Measurements from ENCODE around the gene MAPKAP1.
"Not testable (repeated sequence)": the region's sequence is repeated elsewhere in the genome, so short reads cannot be mapped to it uniquely, and the experiment has no call there.

MAPKAP1 gene

DNA sequence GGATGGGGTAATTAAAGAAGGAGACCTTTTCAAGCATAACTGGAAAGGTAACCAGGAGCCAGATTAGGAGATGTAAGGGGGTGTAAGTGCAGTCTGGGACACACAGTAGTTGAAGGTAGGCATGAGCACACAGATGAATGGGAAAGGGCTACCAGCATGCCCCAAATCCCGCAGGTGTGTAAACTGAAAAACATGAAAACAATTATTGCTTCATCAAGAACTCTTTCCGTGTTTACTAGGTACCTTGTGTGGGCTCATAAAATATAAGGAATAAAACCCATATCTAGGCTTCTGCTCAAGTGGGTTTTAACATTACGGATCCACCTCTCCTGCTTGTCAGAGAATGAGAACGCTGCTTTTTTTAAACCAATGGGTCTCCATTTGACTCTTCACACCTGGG, 1.1 kb downstream of the MAPKAP1 start:
- TF ChIP-seq, protein P1, sequence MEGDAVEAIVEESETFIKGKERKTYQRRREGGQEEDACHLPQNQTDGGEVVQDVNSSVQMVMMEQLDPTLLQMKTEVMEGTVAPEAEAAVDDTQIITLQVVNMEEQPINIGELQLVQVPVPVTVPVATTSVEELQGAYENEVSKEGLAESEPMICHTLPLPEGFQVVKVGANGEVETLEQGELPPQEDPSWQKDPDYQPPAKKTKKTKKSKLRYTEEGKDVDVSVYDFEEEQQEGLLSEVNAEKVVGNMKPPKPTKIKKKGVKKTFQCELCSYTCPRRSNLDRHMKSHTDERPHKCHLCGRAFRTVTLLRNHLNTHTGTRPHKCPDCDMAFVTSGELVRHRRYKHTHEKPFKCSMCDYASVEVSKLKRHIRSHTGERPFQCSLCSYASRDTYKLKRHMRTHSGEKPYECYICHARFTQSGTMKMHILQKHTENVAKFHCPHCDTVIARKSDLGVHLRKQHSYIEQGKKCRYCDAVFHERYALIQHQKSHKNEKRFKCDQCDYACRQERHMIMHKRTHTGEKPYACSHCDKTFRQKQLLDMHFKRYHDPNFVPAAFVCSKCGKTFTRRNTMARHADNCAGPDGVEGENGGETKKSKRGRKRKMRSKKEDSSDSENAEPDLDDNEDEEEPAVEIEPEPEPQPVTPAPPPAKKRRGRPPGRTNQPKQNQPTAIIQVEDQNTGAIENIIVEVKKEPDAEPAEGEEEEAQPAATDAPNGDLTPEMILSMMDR (IDR thresholded peaks at IDR 0.05; ENCODE audit: borderline replicate concordance, control extremely low read depth, extremely low read depth, insufficient read depth, missing control alignments) = no peak
- no peak for DNase-seq (ENCODE audit: low spot score)
- in situ Hi-C loops (cut with MboI; ENCODE audit: low sequenced_read_pairs, unreplicated experiment) = no loop called here

DNA sequence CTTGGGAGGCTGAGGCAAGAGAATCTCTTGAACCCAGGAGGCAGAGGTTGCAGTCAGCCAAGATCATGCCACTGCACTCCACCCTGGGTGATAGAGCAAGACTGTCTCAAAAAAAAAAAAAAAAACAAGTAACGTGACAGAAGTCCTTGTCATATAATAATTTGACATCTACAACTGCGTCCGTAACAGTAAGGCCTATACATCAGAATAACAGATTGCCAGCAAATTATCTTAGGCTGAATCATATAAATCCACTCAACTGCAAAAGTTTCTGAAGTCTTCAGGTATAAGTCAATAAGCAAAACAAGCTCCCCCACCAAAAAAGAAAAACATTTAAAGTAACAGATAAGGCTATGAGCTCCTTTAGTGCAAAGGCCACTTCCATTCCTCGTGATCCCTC, 3.3 kb downstream of the MAPKAP1 start:
- no peak for DNase-seq (ENCODE audit: low spot score)
- TF ChIP-seq, protein P1 (IDR thresholded peaks at IDR 0.05; ENCODE audit: borderline replicate concordance, control extremely low read depth, extremely low read depth, insufficient read depth, missing control alignments) = no peak
- in situ Hi-C loops (cut with MboI; ENCODE audit: low sequenced_read_pairs, unreplicated experiment) = no loop called here

DNA sequence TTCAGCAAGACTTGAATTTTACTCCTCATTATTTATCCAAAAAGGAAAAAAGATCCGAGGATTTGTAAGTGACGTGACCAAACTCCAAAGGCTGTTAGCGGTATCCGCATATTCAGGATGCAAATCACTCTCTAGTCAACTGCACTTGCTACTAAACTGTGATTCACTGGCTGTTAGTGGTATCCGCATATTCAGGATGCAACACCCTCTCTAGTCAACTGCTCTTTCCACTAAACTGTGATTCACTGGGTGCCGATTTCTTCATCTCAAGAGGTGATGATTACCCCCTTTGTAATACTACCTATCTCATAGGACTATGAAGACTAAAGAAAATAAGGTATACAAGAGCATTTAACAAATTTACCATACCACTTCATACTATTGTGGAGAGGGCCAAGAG, 5.7 kb downstream of the MAPKAP1 start:
- no peak for DNase-seq (ENCODE audit: low spot score)
- in situ Hi-C loops (cut with MboI; ENCODE audit: low sequenced_read_pairs, unreplicated experiment) = no loop called here
- TF ChIP-seq, protein P1 (IDR thresholded peaks at IDR 0.05; ENCODE audit: borderline replicate concordance, control extremely low read depth, extremely low read depth, insufficient read depth, missing control alignments) = no peak

DNA sequence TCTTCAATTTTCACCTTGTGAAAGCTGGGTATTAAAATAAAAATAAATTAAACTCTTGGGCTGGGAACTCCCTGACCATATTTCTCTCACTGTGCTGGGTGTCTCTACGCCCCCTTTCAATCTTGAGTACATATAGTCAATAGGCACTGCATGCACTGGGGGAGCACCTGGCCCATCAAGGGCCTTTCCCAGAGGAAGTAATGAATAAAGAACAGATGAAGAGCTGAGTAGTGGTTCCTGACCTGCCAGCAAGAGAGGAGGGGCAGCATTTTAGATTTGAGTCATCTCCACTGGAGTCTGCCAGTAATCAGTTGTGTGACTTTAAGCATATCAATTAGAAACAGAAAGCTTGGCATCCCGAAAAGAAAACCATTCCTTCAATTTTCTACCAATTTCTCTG, 6.2 kb downstream of the MAPKAP1 start:
- TF ChIP-seq, protein P1 (IDR thresholded peaks at IDR 0.05; ENCODE audit: borderline replicate concordance, control extremely low read depth, extremely low read depth, insufficient read depth, missing control alignments) = no peak
- DNase-seq (ENCODE audit: low spot score) = peak; percentile 73
- in situ Hi-C loops (cut with MboI; ENCODE audit: low sequenced_read_pairs, unreplicated experiment) = no loop called here

DNA sequence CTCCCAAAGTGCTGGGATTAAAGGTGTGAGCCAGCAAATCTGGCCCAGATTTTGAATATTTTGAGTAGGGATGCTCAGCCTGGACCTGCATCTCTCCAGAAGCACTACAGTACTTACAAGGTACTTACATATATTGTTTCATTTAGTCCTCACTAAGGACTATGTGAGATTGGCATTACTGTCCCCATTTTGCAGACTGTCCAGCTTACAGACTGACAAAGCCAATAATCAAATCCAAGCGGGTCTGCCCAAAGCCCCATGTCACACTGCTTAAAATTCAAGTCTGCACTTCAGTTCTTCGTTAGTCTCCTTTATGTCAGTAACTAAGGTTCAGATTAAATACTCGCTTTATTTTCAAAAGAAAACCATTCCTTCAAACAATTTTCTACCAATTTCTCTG, 7.1 kb downstream of the MAPKAP1 start:
- TF ChIP-seq, protein P1 (IDR thresholded peaks at IDR 0.05; ENCODE audit: borderline replicate concordance, control extremely low read depth, extremely low read depth, insufficient read depth, missing control alignments) = no peak
- in situ Hi-C loops (cut with MboI; ENCODE audit: low sequenced_read_pairs, unreplicated experiment) = no loop called here

DNA sequence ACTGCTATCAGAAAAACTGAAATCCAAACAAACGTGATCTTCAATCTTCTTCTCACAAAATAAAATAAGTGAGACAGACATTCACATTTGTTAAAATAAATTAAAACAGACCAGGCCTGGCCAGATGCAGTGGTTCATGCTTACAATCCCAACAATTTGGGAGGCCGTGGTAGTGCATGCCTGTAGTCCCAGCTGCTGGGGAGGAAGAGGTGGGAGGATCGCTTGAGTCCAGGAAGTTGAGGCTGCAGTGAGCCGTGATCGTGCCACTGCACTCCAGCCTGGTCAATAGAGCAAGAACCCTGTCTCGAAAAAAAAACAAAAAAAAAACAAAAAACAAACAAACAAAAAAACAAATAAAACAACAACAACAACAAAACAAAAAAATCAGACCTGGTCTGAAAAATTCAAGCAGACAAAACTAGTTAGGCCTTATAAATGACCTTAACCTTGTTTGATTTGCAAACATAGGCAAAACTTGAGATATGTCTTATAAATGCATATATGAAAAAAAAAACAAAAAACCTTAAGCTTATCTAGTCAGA, 10.8 kb downstream of the MAPKAP1 start:
- in situ Hi-C loops (cut with MboI; ENCODE audit: low sequenced_read_pairs, unreplicated experiment) = no loop called here
- TF ChIP-seq, protein P1 (IDR thresholded peaks at IDR 0.05; ENCODE audit: borderline replicate concordance, control extremely low read depth, extremely low read depth, insufficient read depth, missing control alignments) = no peak
- no peak for DNase-seq (ENCODE audit: low spot score)

More for the DNA sequence above, 7.1 kb downstream of the MAPKAP1 start:
- DNase-seq (ENCODE audit: low spot score) = no peak

DNA sequence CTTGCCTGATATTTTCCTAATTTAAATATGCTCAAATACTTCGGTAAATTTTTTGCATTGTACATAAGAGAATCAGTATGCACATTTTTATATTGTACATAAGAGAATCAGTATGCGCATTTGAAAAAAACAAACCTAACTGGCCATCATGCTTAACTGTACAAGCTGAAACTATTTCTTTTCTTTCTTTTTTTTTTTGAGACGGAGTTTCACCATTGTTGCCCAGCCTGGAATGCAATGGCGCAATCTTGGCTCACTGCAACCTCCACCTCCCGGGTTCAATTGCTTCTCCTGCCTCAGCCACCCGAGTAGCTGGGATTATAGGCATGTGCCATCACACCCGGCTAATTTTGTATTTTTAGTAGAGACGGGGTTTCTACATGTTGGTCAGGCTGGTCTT, 11.5 kb downstream of the MAPKAP1 start:
- in situ Hi-C loops (cut with MboI; ENCODE audit: low sequenced_read_pairs, unreplicated experiment); DNase-seq (ENCODE audit: low spot score): not testable (repeated sequence)
